Thyroid gland (tissue), 4 donors: ENCODE data around the gene PCCA.

ENCODE experiments used
- POLR2A ChIP-seq, 2 donors: fragments of 450-650 bp; IDR thresholded peaks; one replicate each; pipeline ENCODE4 v1.6.1; 2017; ENCODE audit warnings: antibody characterized with exemption in 2 of 2, mild to moderate bottlenecking in 2 of 2, moderate library complexity in 1 of 2
- TF ChIP-seq, protein P1 (sequence below), 6 experiments: fragments of 200-600 bp in 3 of 6; fragments of 450-650 bp in 3 of 6; sonication (generic) in 3 of 6; IDR thresholded peaks; one replicate each; pipeline ENCODE4 v1.5.1; 2016 to 2019; ENCODE audit warnings: antibody characterized with exemption in 6 of 6, mild to moderate bottlenecking in 2 of 6, inconsistent platforms in 1 of 6, moderate library complexity in 1 of 6

DNA sequence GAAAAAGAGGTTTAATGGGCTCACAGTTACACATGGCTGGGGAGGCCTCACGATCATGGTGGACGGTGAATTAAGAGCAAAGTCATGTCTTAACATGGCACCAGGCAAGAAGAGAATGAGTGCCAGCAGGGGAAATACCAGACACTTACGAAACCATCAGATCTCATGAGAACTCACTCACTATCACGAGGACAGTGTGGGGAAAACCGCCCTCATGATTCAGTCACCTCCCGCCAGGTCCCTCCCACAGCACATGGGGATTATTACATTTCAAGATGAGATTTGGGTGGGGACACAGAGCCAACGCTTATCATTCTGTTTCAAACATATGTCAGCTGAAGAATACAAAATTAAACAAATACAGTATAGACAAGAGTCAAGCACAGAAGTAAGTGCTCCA lies 165.1 kb downstream of the PCCA start:
- TF ChIP-seq, protein P1, sequence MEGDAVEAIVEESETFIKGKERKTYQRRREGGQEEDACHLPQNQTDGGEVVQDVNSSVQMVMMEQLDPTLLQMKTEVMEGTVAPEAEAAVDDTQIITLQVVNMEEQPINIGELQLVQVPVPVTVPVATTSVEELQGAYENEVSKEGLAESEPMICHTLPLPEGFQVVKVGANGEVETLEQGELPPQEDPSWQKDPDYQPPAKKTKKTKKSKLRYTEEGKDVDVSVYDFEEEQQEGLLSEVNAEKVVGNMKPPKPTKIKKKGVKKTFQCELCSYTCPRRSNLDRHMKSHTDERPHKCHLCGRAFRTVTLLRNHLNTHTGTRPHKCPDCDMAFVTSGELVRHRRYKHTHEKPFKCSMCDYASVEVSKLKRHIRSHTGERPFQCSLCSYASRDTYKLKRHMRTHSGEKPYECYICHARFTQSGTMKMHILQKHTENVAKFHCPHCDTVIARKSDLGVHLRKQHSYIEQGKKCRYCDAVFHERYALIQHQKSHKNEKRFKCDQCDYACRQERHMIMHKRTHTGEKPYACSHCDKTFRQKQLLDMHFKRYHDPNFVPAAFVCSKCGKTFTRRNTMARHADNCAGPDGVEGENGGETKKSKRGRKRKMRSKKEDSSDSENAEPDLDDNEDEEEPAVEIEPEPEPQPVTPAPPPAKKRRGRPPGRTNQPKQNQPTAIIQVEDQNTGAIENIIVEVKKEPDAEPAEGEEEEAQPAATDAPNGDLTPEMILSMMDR (IDR thresholded peaks at IDR 0.05): no peak
- no peak for TF ChIP-seq POLR2A (IDR thresholded peaks at IDR 0.05)
